MM.1S (cell line): Measurements from ENCODE around the gene C17orf107.

Experiments used
- DNase-seq: peaks from one replicate; pipeline ENCODE4 v3.0.0-alpha.2; 2015
- H2AFZ ChIP-seq: fragments of 300-600 bp; sonication (generic); 2 replicates; pipeline ENCODE4 v1.6.0; 2016; ENCODE audit warnings: antibody characterized with exemption, low read length
- H3F3A ChIP-seq: fragments of 300-600 bp; sonication (generic); 2 replicates; pipeline ENCODE4 v1.6.1; 2016; ENCODE audit warnings: mild to moderate bottlenecking, antibody characterized with exemption, low read length, moderate library complexity, mixed read lengths; ENCODE audit not compliant: insufficient read depth
- H3K27ac ChIP-seq: fragments of 300-600 bp; sonication (generic); 2 replicates; pipeline ENCODE4 v1.5.1; 2016; ENCODE audit warnings: mild to moderate bottlenecking, low read length
- H3K27me3 ChIP-seq: fragments of 300-600 bp; sonication (generic); replicated peaks from 2 replicates; pipeline ENCODE4 v1.6.0; 2016; ENCODE audit warnings: low read length; ENCODE audit not compliant: insufficient read depth
- H3K36me3 ChIP-seq: fragments of 300-600 bp; sonication (generic); replicated peaks from 2 replicates; pipeline ENCODE4 v1.6.1; 2016; ENCODE audit warnings: mild to moderate bottlenecking, low read length, mixed read lengths; ENCODE audit not compliant: insufficient read depth
- H3K4me1 ChIP-seq: fragments of 300-600 bp; sonication (generic); 2 replicates; pipeline ENCODE4 v1.6.1; 2016; ENCODE audit warnings: low read length, mixed read lengths
- H3K4me2 ChIP-seq: fragments of 300-600 bp; sonication (generic); 2 replicates; pipeline ENCODE4 v1.6.0; 2016; ENCODE audit warnings: low read depth, low read length
- H3K4me3 ChIP-seq: fragments of 300-600 bp; sonication (generic); 2 replicates; pipeline ENCODE4 v1.5.1; 2016; ENCODE audit warnings: low read length, mixed read lengths
- H3K79me2 ChIP-seq: fragments of 300-600 bp; sonication (generic); 2 replicates; pipeline ENCODE4 v1.6.1; 2016; ENCODE audit warnings: mixed run types, low read length, mixed read lengths
- H3K9ac ChIP-seq: fragments of 300-600 bp; sonication (generic); 2 replicates; pipeline ENCODE4 v1.6.1; 2016; ENCODE audit warnings: low read length, mixed read lengths
- H3K9me2 ChIP-seq: fragments of 300-600 bp; sonication (generic); replicated peaks from 2 replicates; pipeline ENCODE4 v1.6.1; 2016; ENCODE audit warnings: mild to moderate bottlenecking, low read length, mixed read lengths; ENCODE audit not compliant: insufficient read depth
- H3K9me3 ChIP-seq: fragments of 300-600 bp; sonication (generic); replicated peaks from 2 replicates; pipeline ENCODE4 v1.6.1; 2016; ENCODE audit warnings: mild to moderate bottlenecking, low read length, mixed read lengths; ENCODE audit not compliant: insufficient read depth
- H4K20me1 ChIP-seq: fragments of 300-600 bp; sonication (generic); 2 replicates; pipeline ENCODE4 v1.6.1; 2016; ENCODE audit warnings: mild to moderate bottlenecking, low read length, moderate library complexity, mixed read lengths; ENCODE audit not compliant: insufficient read depth
- CTCF ChIP-seq: fragments of 300-600 bp; sonication (generic); IDR thresholded peaks from 2 replicates; pipeline ENCODE4 v1.5.1; 2016; ENCODE audit warnings: antibody characterized with exemption, low read length, mixed read lengths
- EZH2 ChIP-seq: fragments of 300-600 bp; sonication (generic); optimal IDR thresholded peaks from 2 replicates; pipeline ENCODE3; 2017; ENCODE audit warnings: low read depth, mild to moderate bottlenecking, antibody characterized with exemption, low read length, mixed read lengths
- EZH2phosphoT487 ChIP-seq: fragments of 300-600 bp; sonication (generic); IDR thresholded peaks from 2 replicates; pipeline ENCODE4 v1.6.1; 2018; ENCODE audit warnings: antibody characterized with exemption, low read length

Gene C17orf107

GRCh38 chr17:4941319-4941610, 41.9 kb downstream of the C17orf107 start:
- H3K9ac ChIP-seq, result peak overlapping the region; percentile 95
- H3K4me1 ChIP-seq, result peaks cover 40% of the 10 kb centered on the region
- no peak overlapping the region for H2AFZ ChIP-seq
- peaks cover 85% of the 10 kb centered on the region for H3K79me2 ChIP-seq
- no peaks in the 10 kb centered on the region for H3K27me3 ChIP-seq
- H3K27ac ChIP-seq, result peak overlapping the region; percentile 91; the same call in 1 of the 2 replicates
- H4K20me1 ChIP-seq, result peaks cover 18% of the 10 kb centered on the region
- peak overlapping the region; percentile 78 for H3K4me3 ChIP-seq
- TF ChIP-seq EZH2 (no peak), CTCF (no peak), EZH2phosphoT487 (no peak)
- peak overlapping the region; percentile 96 for H3K4me2 ChIP-seq
- no peaks in the 10 kb centered on the region for H3K9me3 ChIP-seq
- no peaks in the 10 kb centered on the region for H3K9me2 ChIP-seq
- peaks cover 55% of the 10 kb centered on the region for H3F3A ChIP-seq
- DNase-seq, result no peak
- H3K36me3 ChIP-seq, result no peaks in the 10 kb centered on the region

DNA sequence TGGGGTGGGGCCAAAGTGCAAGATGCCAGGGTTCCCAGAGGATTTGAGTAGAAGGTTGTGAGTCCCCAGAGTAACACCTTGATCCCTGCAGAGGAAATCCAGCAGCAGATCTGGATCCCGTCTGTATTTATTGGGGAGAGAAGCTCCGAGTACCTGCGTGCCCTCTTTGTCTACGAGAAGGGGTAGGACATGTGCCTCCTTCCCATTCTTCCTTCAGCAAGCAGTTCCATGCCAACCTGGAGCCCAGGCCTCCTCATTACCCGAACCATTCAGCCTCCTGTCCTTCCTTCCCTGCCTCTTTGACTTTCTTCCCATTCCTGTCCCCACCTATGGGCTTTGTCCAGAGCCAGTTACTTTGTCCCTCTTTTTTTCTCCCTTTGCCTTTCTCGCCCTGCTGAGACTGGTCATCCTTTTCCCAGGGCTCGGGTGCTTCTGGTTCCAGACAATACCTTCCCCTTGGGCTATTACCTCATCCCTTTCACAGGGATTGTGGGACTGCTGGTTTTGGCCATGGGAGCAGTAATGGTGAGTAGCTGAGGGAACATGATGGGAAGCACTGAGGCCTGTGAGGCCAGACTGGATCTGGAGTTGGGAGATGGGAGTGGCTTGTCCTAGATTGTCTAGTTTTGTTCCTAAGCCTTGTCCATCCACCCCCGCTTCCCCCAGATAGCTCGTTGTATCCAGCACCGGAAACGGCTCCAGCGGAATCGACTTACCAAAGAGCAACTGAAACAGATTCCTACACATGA, 43.6 kb downstream of the C17orf107 start:
- no peak for DNase-seq
- Histone ChIP-seq H3K4me3 (no peak overlapping the region), H3K27me3 (no peaks in the 10 kb centered on the region), H3K4me1 (peaks cover 44% of the 10 kb centered on the region), H2AFZ (no peak overlapping the region), H3K9me3 (no peaks in the 10 kb centered on the region), H3F3A (peaks cover 68% of the 10 kb centered on the region), H3K27ac (no peak overlapping the region), H3K36me3 (no peaks in the 10 kb centered on the region), H4K20me1 (peaks cover 28% of the 10 kb centered on the region), H3K9me2 (no peaks in the 10 kb centered on the region), H3K9ac (no peak overlapping the region), H3K79me2 (peaks cover 95% of the 10 kb centered on the region), H3K4me2 (no peak overlapping the region)
- TF ChIP-seq EZH2phosphoT487 (no peak), EZH2 (no peak), CTCF (no peak)

DNA sequence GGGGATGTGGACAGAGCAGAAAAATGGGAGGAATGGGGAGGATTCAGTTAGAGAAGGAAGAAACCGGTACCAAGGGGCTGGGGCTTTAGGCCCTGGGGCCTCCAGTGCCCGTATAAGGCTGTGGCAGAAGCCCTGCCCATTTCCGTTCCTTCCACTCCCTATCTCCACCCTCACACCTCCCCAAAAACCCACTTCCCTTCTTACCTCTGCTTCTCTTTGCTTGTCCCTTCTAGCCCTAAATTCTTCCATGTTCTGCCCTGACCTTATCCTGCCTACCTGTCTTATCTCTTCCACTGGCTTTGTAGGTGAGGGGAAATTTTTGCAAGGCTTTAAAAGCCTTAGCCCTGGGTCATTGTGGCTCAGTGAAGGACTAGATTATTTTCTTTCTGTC, 44.8 kb downstream of the C17orf107 start:
- H3K79me2 ChIP-seq, result peaks cover 86% of the 10 kb centered on the region
- H3F3A ChIP-seq, result peaks cover 79% of the 10 kb centered on the region
- peaks cover 28% of the 10 kb centered on the region for H4K20me1 ChIP-seq
- no peak for DNase-seq
- no peaks in the 10 kb centered on the region for H3K9me3 ChIP-seq
- no peaks in the 10 kb centered on the region for H3K9me2 ChIP-seq
- H3K4me2 ChIP-seq, result peak overlapping the region; percentile 95; the same call in 1 of the 2 replicates
- no peak overlapping the region for H3K4me3 ChIP-seq
- no peak overlapping the region for H3K9ac ChIP-seq
- TF ChIP-seq EZH2 (no peak), EZH2phosphoT487 (no peak), CTCF (no peak)
- no peak overlapping the region for H2AFZ ChIP-seq
- H3K36me3 ChIP-seq, result no peaks in the 10 kb centered on the region
- no peaks in the 10 kb centered on the region for H3K27me3 ChIP-seq
- H3K27ac ChIP-seq, result peak overlapping the region; percentile 55; the same call in 1 of the 2 replicates
- peaks cover 35% of the 10 kb centered on the region for H3K4me1 ChIP-seq
